ENCODE measurements around the gene TM7SF3. TPM values are rescaled to one million over a fixed set of nuclear protein-coding genes. Genes with fewer than 3 reads are reported as not detected.

Gene TM7SF3
- total RNA-seq, 1 donor from 2014 or later: 43.8 TPM

DNA sequence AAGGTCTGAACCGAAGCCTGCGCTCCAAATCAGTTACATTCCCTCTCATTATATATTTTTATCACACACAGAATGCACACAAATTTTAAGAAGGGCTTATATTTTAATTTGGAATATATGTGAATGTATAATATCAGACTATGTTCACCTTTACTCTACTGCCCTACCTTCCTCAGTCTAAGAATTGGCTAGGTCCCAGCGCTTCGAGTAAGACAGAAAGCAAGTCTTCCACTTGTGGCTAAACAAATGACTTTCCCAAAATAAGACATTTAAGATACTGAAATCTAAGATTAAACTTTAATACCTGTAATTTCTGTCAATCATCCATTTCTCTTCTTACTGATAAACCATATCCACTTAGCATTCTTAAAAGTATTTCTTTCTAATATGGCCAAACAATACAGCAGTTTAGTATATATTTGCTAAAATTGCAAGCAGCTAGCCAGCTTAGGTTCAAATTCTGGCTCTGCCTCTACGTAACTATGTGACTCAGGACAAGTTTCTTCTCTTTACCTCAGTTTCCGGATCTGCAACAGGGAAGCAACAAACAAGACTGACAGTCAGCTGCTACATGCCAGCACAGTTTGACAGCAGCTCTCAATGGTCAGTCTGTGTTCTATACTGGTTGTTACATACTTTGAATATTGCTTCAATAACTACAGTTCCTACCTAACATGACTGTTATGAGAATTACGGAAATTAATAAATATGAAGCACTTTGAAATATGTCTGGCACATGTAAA is 78.4 kb downstream of the TM7SF3 start:
- H3K27me3 Mint-ChIP-seq (ENCODE audit: low read depth): no peaks in the 10 kb centered on the region
- H3K27ac Mint-ChIP-seq (ENCODE audit: unreplicated experiment): no peak overlapping the region
- peaks cover 2% of the 10 kb centered on the region for H3K36me3 Mint-ChIP-seq (ENCODE audit: low read depth)
- TF ChIP-seq, protein P1, sequence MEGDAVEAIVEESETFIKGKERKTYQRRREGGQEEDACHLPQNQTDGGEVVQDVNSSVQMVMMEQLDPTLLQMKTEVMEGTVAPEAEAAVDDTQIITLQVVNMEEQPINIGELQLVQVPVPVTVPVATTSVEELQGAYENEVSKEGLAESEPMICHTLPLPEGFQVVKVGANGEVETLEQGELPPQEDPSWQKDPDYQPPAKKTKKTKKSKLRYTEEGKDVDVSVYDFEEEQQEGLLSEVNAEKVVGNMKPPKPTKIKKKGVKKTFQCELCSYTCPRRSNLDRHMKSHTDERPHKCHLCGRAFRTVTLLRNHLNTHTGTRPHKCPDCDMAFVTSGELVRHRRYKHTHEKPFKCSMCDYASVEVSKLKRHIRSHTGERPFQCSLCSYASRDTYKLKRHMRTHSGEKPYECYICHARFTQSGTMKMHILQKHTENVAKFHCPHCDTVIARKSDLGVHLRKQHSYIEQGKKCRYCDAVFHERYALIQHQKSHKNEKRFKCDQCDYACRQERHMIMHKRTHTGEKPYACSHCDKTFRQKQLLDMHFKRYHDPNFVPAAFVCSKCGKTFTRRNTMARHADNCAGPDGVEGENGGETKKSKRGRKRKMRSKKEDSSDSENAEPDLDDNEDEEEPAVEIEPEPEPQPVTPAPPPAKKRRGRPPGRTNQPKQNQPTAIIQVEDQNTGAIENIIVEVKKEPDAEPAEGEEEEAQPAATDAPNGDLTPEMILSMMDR (IDR thresholded peaks at IDR 0.05): no peak
- peak overlapping the region; percentile 94 for H3K4me3 Mint-ChIP-seq (ENCODE audit: unreplicated experiment)
- peaks cover 46% of the 10 kb centered on the region for H3K4me1 Mint-ChIP-seq (ENCODE audit: low read depth)
- no peak for DNase-seq (ENCODE audit: low spot score)
- no peaks in the 10 kb centered on the region for H3K9me3 Mint-ChIP-seq (ENCODE audit: low read depth)

DNA sequence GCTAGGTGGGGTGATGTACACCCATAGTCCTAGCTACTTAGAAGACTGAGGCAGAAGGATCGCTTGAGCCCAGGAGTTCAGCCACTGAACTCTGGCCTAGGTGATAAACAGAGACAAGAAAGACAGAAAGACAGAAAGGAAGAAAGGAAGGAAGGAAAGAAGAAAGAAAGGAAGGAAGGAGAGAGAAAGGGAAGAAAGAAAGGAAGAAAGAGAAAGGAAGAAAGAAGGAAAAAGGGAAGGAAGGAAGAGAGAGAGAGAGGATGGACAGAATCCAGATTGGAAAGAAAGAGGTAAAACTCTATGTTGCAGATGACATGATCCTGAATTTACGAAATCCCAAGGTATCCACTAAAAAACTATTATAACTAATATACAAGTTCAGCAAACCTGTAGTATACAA is 84.6 kb downstream of the TM7SF3 start:
- Mint-ChIP-seq H3K36me3 (ENCODE audit: low read depth) (peaks cover 21% of the 10 kb centered on the region), H3K27me3 (ENCODE audit: low read depth) (no peaks in the 10 kb centered on the region), H3K4me1 (ENCODE audit: low read depth) (peaks cover 1% of the 10 kb centered on the region), H3K4me3 (ENCODE audit: unreplicated experiment) (no peak overlapping the region), H3K27ac (ENCODE audit: unreplicated experiment) (no peak overlapping the region), H3K9me3 (ENCODE audit: low read depth) (no peaks in the 10 kb centered on the region)
- no peak for DNase-seq (ENCODE audit: low spot score)
- TF ChIP-seq, protein P1 (IDR thresholded peaks at IDR 0.05): no peak

DNA sequence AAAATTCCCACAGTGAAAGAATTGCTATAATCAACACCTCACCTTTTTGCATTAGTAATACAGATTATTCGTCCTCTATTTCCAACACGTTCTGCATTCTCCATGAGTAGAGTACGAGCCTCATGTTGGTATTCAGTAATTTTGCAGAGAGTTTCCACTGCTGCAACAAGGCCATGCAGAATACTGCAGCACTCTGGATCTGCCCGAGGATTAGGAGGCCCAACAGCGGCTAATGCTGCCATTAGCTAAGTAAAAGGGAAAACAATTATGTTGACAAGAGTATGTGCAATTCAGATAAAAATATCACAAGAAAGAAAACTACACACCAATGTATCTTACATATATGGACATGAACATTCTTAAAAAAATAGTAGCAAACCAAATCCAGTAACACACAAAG is 85.5 kb downstream of the TM7SF3 start:
- H3K4me1 Mint-ChIP-seq (ENCODE audit: low read depth): no peaks in the 10 kb centered on the region
- TF ChIP-seq, protein P1 (IDR thresholded peaks at IDR 0.05): no peak

More for the DNA sequence above, 85.5 kb downstream of the TM7SF3 start:
- Mint-ChIP-seq H3K36me3 (ENCODE audit: low read depth) (peaks cover 21% of the 10 kb centered on the region), H3K27ac (ENCODE audit: unreplicated experiment) (no peak overlapping the region), H3K9me3 (ENCODE audit: low read depth) (no peaks in the 10 kb centered on the region), H3K4me3 (ENCODE audit: unreplicated experiment) (no peak overlapping the region), H3K27me3 (ENCODE audit: low read depth) (no peaks in the 10 kb centered on the region)
- no peak for DNase-seq (ENCODE audit: low spot score)

Other genes with a start within 250 kb of the TM7SF3 start
- 18.7 to 28.8 TPM (median 19.8 TPM) in 3 replicates for gene ITPR2, start 181.2 kb downstream of the TM7SF3 start, total RNA-seq
- gene INTS13, start 76.4 kb downstream of the TM7SF3 start, total RNA-seq: 23.3 to 23.8 TPM (median 23.3 TPM) in 3 replicates
- gene FGFR1OP2, start 75.9 kb downstream of the TM7SF3 start, total RNA-seq: 37.6 to 40.5 TPM (median 40.4 TPM) in 3 replicates
- 39.7 to 42.1 TPM (median 41.1 TPM) in 3 replicates for gene MED21, start 8.2 kb upstream of the TM7SF3 start, total RNA-seq
- gene C12orf71, start 68.2 kb upstream of the TM7SF3 start, total RNA-seq: not detected in 3 replicates
- 219 to 248 TPM (median 222 TPM) in 3 replicates for gene STK38L, start 229.9 kb upstream of the TM7SF3 start, total RNA-seq